Heart right ventricle (tissue), 16 donors: ENCODE measurements around the gene VSX2. TPM values are rescaled to one million over a fixed set of nuclear protein-coding genes. Genes with fewer than 3 reads are reported as not detected.

Experiments
- ATAC-seq, 8 donors: fragments of 200-7000 bp; cut with Tn5 transposase; one replicate each; pipeline ENCODE4 v1.9.1; 2020; ENCODE audit warnings: mild to moderate bottlenecking in 8 of 8, moderate library complexity in 8 of 8, moderate number of reproducible peaks in 1 of 8
- DNase-seq, 2 donors: peaks; one replicate each; pipeline ENCODE4 v3.0.0-alpha.2; 2020
- H3K27ac ChIP-seq, 10 donors: fragments of 200-600 bp; sonication (generic) in 2 of 10; one replicate each; pipeline versions ENCODE4 v1.5.0 to v1.8.0; 2020 to 2022; ENCODE audit warnings: mild to moderate bottlenecking in 3 of 10
- H3K27me3 ChIP-seq, 7 donors: fragments of 200-600 bp; one replicate each; pipeline ENCODE4 v1.8.0; 2021 to 2022; ENCODE audit warnings: mild to moderate bottlenecking in 2 of 7
- H3K36me3 ChIP-seq, 9 donors: fragments of 200-600 bp; sonication (generic) in 1 of 9; one replicate each; pipeline versions ENCODE4 v1.5.0 to v1.8.0; 2020 to 2022; ENCODE audit warnings: mild to moderate bottlenecking in 2 of 9
- H3K4me1 ChIP-seq, 9 donors: fragments of 200-600 bp; sonication (generic) in 1 of 9; one replicate each; pipeline versions ENCODE4 v1.5.0 to v1.8.0; 2020 to 2022; ENCODE audit warnings: mild to moderate bottlenecking in 4 of 9
- H3K4me3 ChIP-seq, 10 donors: fragments of 200-600 bp; sonication (generic) in 2 of 10; one replicate each; pipeline versions ENCODE4 v1.5.0 to v1.8.0; 2020 to 2022; ENCODE audit warnings: mild to moderate bottlenecking in 7 of 10, moderate library complexity in 2 of 10
- H3K9me3 ChIP-seq, 11 donors: fragments of 200-600 bp in 10 of 11; sonication (generic) in 2 of 11; one replicate each; pipeline versions ENCODE4 v1.5.0 to v1.8.0; 2013 to 2022; ENCODE audit warnings: mild to moderate bottlenecking in 2 of 11, control low read depth in 1 of 11, moderate library complexity in 1 of 11
- CTCF ChIP-seq, 9 donors: fragments of 200-600 bp; sonication (generic) in 2 of 9; IDR thresholded peaks; one replicate each; pipeline versions ENCODE4 v1.5.0 to v1.8.0; 2021 to 2022; ENCODE audit warnings: antibody characterized with exemption in 9 of 9, mild to moderate bottlenecking in 5 of 9, moderate library complexity in 1 of 9
- WGBS, 2 donors: extraction: QIAGEN DNeasy Blood & Tissue Kit; methylation state at CpG; one replicate each; pipeline ENCODE4 v1.1.7; 2013; ENCODE audit warnings: inconsistent platforms in 1 of 2; 5-methylcytosine and 5-hydroxymethylcytosine counted together
- intact Hi-C, 10 donors: fragments of 100-400 bp; cut with DNase I; formaldehyde crosslinking; loops; one replicate each; pipeline versions ENCODE4 v1.11.1 to v1.14.2; 2022
- long read RNA-seq, 3 donors: library from polyadenylated mRNA; unstranded; transcript quantifications; one replicate each; pipeline ENCODE4 v2.0.0, GENCODE V29; 2020 to 2021
- polyA plus RNA-seq, 2 donors: library from polyadenylated mRNA; stranded (reverse); fragments of 200-250 nt; gene quantifications; one replicate each; pipeline ENCODE4 v1.2.3, GENCODE V29; 2013
- total RNA-seq, 10 donors: library from RNA; stranded (reverse); fragmentation: NEBNext Ultra II Directional in 3 of 10; extraction: Animal tissue kit (Norgen Biotek cat#: 25700) in 3 of 10; gene quantifications; one replicate each; pipeline versions ENCODE4 v1.2.1 to v1.2.4, GENCODE V29; 2021 to 2023
- donor health status: Arrhythmogenic right ventricular cardiomyopathy.
- donor health status: ischemic (EF 13 %, LVEDD 7.1; RV severe dilation, severe dysfunction).
- donor health status: healthy with polysubstance abuse.
- donor health status: DM: no; HTN: yes; CAD: no.
- donor health status: DM: no; HTN: no; CAD: no.
- donor health status: ischemic (EF 25% LVEDD 6.9; RV normal size, moderate dysfunction).
- donor health status: ischemic (EF 25% LVEDD 5.7; RV mildly dilated, moderate dysfunction).
- donor health status: healthy.
- donor health status: DM: yes; HTN: yes; CAD: no.
- donor health status: Ischemic cardiomyopathy.
- donor health status: ischemic (EF 35%, LVEDD 5.7; RV mildly dilated, moderate dysfunction).
- donor health status: nonischemic (EF 11% LVEDD 7.7; RV severe dilation, severe dysfunction).
- donor health status: DM: yes; HTN: yes; CAD: no.
- donor health status: PGD.
- donor health status: ischemic (EF 29% LVEDD 5.4; RV normal size, mild dysfunction).
- donor health status: nonischemic (EF 23%, LVEDD 6.1; RV moderate dilation, normal function).

VSX2 gene
- not detected for total RNA-seq
- not detected for polyA plus RNA-seq
- long read RNA-seq, donor 1: 0 reads
- long read RNA-seq, donor 2: 0 reads
- long read RNA-seq, donor 3: 0 reads

GRCh38 chr14:74238974-74239847 lies at the start of gene VSX2:
VSX2 (plus strand) TSS chr14:74239449; CDS start chr14:74239562, 113 bp downstream.
- Histone ChIP-seq H3K27me3 (peaks cover 43 to 85% (median 79%) of the 10 kb centered on the region in 7 donors), H3K9me3 (no peaks in the 10 kb centered on the region), H3K4me1 (peaks cover 11 to 32% (median 24%) of the 10 kb centered on the region in 9 donors), H3K36me3 (no peaks in the 10 kb centered on the region), H3K4me3 (peak within 1 kb of the TSS; percentile 14 to 45 (median 27)), H3K27ac (no peak within 1 kb of the TSS)
- intact Hi-C loops: no loop called here
- ATAC-seq: peak in 1 of 8 donors; percentile 16
- TF ChIP-seq CTCF (IDR thresholded peaks at IDR 0.05): no peak
- WGBS, 2 donors: 5 to 9% methylated on average over 40 of the region's 40 CpGs
- DNase-seq: no peak

- Histone ChIP-seq H3K27ac (no peak overlapping the region), H3K4me3 (no peak overlapping the region), H3K4me1 (no peaks in the 10 kb centered on the region), H3K9me3 (no peaks in the 10 kb centered on the region), H3K27me3 (no peaks in the 10 kb centered on the region), H3K36me3 (peaks cover 0 to 7% (median 0%) of the 10 kb centered on the region in 9 donors)
- ATAC-seq: peak in 1 of 8 donors; percentile 57
- intact Hi-C loops: no loop called here
- no peak for DNase-seq
- TF ChIP-seq CTCF (IDR thresholded peaks at IDR 0.05): no peak
- whole genome bisulfite sequencing, 2 donors: 58 to 68% methylated on average over 3 of the region's 3 CpGs
Observed at GRCh38 chr14:74190927-74191575, 48.2 kb upstream of the VSX2 start.

- Histone ChIP-seq H3K27me3 (no peaks in the 10 kb centered on the region), H3K4me1 (no peaks in the 10 kb centered on the region), H3K36me3 (peaks cover 0 to 18% (median 8%) of the 10 kb centered on the region in 9 donors), H3K9me3 (no peaks in the 10 kb centered on the region), H3K27ac (no peak overlapping the region), H3K4me3 (no peak overlapping the region)
- TF ChIP-seq CTCF (IDR thresholded peaks at IDR 0.05): no peak
- 96 to 97% methylated on average over 8 of the region's 8 CpGs for WGBS, 2 donors
- intact Hi-C loops: no loop called here
- DNase-seq (no peak), ATAC-seq (no peak)
Observed at GRCh38 chr14:74194506-74195274, 44.6 kb upstream of the VSX2 start.

GRCh38 chr14:74195623-74196022 lies 43.6 kb upstream of the VSX2 start:
- 96 to 98% methylated on average over 7 of the region's 7 CpGs for WGBS, 2 donors
- no peak overlapping the region for H3K27ac ChIP-seq
- no peaks in the 10 kb centered on the region for H3K27me3 ChIP-seq
- no peak for DNase-seq
- peaks cover 0 to 24% (median 10%) of the 10 kb centered on the region in 9 donors for H3K36me3 ChIP-seq
- no peaks in the 10 kb centered on the region for H3K4me1 ChIP-seq
- no peak overlapping the region for H3K4me3 ChIP-seq
- no peak for TF ChIP-seq CTCF (IDR thresholded peaks at IDR 0.05)
- no peaks in the 10 kb centered on the region for H3K9me3 ChIP-seq
- no peak for ATAC-seq
- intact Hi-C loops: no loop called here
